Measurements from ENCODE around the gene CHD5.

- TF ChIP-seq CTCF (conservative IDR thresholded peaks at IDR 0.05; ENCODE audit: low read length), result no peak
- TF ChIP-seq EZH2phosphoT487 (IDR thresholded peaks at IDR 0.05; ENCODE audit: borderline replicate concordance), result no peak
These were observed 17.8 kb upstream of the CHD5 start for GRCh38 chr1:6197746-6198427.

Data from Loucy (cell line).